Dedifferentiated amniotic fluid mesenchymal stem cell (primary cell): Measurements from ENCODE around the gene GDF11.

Experiments
- DNase-seq: peaks from one replicate; pipeline ENCODE4 v3.0.0-alpha.2; 2016; ENCODE audit errors: extremely low spot score

GDF11 gene

DNA sequence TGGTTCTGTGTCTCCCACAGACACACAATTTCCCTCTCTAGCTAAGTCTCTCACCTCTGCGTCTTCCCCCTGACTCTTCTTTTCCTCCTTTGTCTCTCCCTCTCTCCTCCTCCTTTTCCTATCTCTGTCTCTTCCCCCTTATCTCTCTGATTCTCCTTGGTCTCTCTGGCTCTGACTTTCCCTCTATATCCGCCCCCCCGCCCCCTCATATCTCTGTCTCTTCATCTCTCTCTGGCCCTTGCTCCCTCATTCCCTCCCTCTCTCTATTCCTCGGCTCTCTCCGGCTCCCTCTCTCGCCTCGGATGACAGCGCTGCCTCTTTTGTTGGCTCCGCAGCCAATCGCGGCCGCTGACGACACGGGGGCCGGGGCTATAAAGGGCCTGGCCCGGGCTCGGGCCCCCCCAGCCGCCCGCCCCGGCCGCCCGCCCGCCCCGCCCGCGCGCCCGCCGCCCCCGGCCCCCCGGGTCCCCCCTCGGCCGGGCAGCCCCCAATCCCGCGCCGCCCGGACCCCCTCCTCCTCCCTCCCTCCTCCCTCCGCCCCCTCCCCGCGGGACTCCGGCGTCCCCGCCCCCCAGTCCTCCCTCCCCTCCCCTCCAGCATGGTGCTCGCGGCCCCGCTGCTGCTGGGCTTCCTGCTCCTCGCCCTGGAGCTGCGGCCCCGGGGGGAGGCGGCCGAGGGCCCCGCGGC is at the start of gene GDF11:
Gene GDF11, plus strand, starts transcription at position 404 of the 687 bp plus-strand sequence. Its CDS starts 195 bp downstream, at position 599.
- DNase-seq = peak; percentile 75

DNA sequence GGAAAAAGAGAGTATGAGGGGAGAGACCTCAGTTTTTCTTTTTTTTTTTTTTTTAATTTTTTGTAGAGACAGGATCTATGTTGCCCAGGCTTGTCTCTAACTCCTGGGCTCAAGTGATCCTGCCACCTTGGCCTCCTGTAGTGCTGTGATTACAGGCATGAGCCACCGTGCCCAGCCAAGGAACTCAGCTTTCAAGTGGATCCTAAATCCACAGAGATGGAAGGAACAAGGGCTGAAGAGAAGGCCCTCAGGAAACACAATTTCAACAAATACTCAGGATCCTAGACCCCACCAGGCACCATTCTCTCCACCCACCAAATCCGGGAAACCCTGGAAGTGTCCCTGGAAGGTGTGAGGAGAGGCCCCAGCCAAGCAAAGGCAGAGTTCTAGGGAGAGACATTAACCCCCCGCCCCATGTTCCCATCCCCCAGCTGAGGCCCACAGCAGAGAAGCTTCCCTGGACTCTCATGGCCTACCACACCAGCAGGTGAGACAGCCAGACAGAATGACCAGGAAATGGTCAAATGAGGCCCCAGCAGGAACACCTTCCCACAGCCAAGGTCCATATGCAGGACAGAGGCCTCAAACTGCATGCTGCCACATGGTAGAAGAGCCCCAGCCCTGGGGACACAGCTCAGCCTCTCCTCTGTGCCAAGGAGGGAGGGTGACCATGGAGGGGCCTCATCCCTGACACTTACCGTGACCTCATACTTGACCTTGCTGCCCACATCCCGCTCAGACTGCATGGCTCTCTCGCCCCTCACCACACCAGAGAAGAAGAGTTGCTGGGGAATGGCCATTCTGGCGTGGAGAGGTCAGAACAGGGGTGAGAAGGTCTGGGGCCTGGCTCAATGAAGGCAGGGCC is 49.4 kb upstream of the GDF11 start:
- DNase-seq = no peak

GRCh38 chr12:55694188-55694515 is 48.8 kb upstream of the GDF11 start:
- DNase-seq = no peak

GRCh38 chr12:55694651-55695050 is 48.3 kb upstream of the GDF11 start:
- no peak for DNase-seq

DNA sequence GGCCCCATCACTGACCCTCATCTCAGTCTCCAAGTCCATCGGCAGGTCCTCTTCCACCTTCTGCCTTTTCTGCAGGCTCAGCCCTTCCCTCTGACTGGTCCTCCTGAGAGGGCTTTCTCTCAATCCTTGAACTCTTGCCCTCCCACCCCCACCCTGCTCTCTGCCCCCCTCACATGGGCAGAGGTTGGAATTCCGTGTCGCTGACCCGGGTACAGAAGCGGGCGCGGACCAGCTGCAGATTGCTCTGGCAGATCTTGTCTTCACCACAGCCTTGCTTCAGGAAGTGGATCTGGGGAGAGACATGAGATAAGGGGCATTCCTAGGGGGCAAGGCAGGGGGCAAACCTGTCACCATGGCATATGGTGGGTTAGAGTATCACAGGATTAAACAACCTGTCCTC is 47.6 kb upstream of the GDF11 start:
- no peak for DNase-seq

DNA sequence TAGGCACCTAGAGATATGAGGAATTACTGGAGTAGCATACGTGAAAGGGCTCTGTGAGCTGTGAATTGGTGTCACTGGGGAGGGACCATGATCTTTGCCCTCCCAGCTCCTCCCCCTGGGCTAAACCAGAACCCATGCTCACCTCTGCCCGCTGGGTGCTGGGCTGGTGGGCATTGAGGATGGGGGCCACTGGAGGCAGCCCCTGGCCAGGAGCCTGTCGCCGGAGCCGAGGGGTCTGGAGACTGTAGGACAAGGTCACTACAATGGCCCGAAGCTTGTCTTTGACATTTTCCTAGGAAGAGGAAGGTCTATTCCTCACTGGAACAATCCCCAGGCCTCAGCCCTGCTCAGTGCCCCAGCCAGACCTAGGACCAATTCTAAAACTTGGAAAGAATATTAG is 46.8 kb upstream of the GDF11 start:
- DNase-seq = no peak

- no peak for DNase-seq
Observed at GRCh38 chr12:55696796-55697462, 46.0 kb upstream of the GDF11 start.

DNA sequence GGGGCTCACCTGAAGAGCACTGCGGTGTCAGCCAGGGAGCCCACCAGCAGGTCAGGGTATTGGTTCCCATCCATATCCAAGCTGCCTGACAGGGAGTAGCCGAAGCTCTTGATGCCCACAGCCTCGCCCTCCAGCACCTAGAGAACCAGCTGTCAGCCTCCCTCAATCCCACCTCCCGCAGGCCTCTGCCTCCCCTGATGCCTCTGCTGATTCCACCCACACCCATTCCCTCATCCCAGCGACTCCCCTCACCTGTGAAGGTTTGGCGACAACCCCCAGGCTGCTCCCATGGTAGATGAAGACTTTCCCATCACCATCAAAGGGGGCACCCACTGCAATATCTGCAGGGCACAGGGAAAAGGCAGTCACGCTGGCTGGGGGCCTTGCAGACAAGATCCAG is 45.2 kb upstream of the GDF11 start:
- DNase-seq = no peak

GRCh38 chr12:55698241-55698955 is 44.5 kb upstream of the GDF11 start:
- no peak for DNase-seq

DNA sequence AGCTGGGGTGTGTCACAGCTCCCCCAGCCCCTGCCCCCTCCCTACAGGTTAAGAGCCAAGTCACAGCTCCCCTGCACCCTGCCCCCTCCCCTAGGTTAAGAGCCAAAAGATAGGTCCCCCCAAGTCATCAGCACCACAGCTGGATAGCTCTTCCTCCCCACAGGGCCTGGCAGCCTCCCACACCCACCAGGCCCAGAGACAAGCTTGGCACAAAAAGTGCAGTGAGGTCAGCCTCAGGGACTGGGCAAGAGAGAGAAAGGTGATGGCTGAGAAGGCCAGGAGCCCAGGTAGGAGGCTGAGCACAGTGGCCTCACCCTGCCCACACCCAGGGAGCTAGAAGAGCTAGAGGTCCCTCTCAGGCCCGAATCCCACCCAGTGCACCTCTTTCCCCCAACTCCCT is 44.0 kb upstream of the GDF11 start:
- no peak for DNase-seq

- DNase-seq = no peak
Observed at GRCh38 chr12:55699471-55700055, 43.4 kb upstream of the GDF11 start.

DNA sequence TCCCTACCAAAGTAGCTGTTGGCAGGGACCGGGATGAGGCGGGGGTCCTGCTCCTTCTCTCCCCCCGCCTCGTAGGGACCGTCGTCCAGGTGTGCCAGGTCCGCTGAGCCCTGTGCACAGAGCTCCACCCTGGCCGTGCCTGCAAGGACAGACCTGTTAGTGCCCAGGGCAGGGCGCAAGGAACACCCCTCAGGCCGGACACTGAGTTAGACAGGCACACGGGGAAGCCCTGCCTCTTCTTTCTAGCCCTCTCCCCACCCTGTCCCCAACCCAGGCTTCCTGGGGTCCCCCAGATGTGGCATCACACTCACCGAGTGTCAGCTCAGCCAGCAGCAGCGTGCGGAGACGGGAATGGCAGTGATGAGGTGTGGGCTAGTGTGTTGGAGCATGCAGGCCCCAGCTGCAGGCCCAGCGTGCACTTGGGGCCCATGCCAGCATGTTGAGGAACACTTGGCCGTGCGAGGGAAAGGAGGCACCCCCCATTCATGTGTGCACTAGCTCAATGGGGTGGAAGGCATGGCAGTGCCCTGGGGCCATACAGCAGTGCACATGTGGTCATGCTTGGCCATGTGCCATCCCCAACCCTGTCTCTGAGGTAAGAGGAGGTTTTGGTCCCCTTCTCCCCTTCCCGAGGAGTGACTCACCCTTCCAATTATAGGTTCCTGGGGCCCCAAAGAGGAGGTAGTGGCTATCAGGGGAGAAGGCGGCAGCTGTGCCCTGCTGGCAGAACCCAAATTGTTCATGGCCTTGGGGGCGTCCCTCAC is 42.5 kb upstream of the GDF11 start:
- DNase-seq = no peak

DNA sequence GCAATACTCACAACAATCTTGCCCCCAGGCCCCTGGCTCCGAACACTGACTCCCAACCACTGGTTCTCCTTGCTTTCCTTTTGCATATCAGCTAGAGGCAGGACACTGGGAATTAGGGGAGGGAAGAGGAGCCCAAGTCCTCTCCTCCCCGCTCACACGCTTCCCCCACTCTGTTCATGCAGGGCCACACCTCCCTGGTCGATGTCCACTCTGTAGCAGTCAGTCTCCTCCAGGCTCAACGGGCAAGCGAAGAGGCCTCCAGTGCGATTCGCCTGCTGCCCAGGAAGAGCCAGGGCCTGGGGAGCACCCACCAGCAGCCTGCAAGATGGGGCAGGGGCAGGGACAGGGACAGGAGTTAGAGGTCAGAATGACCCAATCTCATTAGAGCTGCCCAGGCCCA is 40.1 kb upstream of the GDF11 start:
- DNase-seq = no peak

GRCh38 chr12:55703288-55703687 is 39.6 kb upstream of the GDF11 start:
- DNase-seq = no peak

DNA sequence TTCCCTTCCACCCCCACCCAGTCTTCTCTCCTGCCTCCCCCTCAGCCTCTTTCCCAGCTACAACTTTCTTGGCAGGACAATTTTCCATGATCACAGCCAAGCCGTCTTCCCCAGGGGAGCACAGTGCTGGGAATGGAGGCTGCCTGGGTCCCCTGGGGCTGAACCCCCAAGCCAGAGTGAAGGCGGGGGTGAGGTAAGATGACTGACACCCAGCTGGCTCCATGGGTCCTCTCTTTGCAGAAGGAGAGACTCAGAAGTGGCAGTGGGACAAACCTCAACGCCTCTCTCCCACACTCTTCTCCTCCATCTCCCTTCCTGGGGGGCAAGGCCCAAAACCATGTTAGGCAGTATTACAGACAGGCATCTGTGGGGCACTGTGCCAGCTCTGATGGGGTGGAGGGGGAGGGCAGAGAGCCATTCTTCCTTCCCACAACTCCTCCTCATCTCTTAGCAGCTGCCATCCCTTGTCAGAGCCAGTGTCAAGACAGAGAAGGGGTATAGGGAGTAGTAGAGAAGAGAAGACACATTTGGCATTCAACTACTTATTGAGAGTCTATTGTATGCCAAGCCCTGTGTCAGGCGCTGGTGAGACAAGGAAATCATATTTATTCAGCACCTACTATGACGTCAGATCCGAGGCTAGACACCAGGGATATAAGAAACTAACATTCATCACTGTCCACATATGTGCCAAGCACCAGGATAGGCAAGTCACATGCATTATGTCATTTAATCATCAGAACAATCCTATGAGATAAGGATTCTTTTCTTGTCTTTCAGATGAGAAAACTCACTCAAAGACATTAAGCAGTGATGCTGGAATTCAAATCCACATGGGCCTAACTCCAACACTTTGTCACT is 38.8 kb upstream of the GDF11 start:
- DNase-seq = no peak

DNA sequence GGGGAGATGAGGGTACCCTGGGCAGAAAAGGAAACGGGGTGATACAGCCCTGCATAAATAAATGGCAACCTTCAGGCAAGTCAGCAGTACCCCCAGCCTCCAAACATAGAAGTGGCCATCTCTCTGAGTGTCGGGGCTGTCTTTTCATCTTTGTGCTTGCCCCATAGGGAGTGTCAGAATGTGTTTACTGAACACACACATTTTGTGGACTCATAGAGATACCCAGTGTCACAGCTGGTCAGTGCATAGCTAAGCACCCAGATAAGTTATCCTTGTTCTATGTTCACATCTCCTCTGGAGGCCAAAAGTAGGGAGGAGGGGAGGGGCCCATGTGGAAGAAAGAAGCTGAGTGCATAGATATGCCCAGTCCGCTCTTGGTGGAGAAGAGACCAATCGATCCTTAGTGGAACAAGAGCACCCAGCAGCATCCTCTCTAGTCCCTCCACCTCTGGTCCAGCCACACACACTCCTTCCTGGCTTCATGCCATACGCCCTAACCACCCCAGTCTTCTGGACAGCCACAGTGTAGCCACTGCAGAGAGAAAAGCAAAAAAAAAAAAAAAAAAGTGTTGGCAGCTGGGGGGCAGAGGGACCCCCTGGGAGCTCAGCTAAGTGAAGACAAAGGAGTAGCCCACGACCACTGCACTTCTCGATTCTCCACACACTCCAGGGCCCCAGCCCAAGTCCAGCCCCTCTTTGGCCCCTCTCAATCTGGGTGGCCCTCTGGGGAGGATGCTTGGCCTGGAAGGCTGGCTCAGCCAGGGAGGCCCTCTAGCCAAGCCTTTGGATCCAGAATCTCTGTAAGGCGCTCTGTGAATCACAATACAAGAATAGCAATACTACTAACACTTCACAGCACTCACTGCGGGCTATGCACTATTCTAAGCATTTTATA is 37.9 kb upstream of the GDF11 start:
- DNase-seq = no peak

- DNase-seq = no peak
Observed at GRCh38 chr12:55705782-55706402, 37.0 kb upstream of the GDF11 start.

- DNase-seq = no peak
Observed at GRCh38 chr12:55706568-55707218, 36.2 kb upstream of the GDF11 start.
